ENCODE measurements around the gene PACSIN2.

DNA sequence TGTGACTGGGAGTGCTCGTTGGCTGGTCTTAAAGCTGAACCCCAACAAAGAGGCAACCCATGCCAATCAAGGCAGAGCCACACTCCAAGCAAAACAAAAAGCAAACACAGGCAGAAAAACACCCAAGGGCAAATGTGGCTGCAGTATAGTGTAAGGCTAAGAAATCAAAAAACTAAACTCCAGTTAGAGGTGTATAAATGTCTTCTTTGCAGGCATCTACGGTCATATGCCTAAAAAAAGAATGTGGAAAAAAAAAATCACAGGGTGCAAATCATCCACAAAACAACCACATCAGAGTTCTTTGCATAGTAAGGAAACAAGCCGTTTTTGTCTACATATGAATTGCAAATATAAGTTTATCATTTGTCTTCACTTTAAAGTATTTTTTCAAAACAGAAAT lies 185.6 kb downstream of the PACSIN2 start:
- TF ChIP-seq CTCF (IDR thresholded peaks at IDR 0.05) = no peak
- TF ChIP-seq, protein P1, sequence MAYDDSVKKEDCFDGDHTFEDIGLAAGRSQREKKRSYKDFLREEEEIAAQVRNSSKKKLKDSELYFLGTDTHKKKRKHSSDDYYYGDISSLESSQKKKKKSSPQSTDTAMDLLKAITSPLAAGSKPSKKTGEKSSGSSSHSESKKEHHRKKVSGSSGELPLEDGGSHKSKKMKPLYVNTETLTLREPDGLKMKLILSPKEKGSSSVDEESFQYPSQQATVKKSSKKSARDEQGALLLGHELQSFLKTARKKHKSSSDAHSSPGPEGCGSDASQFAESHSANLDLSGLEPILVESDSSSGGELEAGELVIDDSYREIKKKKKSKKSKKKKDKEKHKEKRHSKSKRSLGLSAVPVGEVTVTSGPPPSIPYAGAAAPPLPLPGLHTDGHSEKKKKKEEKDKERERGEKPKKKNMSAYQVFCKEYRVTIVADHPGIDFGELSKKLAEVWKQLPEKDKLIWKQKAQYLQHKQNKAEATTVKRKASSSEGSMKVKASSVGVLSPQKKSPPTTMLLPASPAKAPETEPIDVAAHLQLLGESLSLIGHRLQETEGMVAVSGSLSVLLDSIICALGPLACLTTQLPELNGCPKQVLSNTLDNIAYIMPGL (CRISPR knock-in tag; IDR thresholded peaks at IDR 0.05) = no peak
- TF ChIP-seq, protein P2, sequence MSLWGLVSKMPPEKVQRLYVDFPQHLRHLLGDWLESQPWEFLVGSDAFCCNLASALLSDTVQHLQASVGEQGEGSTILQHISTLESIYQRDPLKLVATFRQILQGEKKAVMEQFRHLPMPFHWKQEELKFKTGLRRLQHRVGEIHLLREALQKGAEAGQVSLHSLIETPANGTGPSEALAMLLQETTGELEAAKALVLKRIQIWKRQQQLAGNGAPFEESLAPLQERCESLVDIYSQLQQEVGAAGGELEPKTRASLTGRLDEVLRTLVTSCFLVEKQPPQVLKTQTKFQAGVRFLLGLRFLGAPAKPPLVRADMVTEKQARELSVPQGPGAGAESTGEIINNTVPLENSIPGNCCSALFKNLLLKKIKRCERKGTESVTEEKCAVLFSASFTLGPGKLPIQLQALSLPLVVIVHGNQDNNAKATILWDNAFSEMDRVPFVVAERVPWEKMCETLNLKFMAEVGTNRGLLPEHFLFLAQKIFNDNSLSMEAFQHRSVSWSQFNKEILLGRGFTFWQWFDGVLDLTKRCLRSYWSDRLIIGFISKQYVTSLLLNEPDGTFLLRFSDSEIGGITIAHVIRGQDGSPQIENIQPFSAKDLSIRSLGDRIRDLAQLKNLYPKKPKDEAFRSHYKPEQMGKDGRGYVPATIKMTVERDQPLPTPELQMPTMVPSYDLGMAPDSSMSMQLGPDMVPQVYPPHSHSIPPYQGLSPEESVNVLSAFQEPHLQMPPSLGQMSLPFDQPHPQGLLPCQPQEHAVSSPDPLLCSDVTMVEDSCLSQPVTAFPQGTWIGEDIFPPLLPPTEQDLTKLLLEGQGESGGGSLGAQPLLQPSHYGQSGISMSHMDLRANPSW (CRISPR knock-in tag; conservative IDR thresholded peaks at IDR 0.05; ENCODE audit: low read depth) = no peak
- no peak for TF ChIP-seq GABPB1 (CRISPR knock-in tag; IDR thresholded peaks at IDR 0.05)
- TF ChIP-seq MLX (CRISPR knock-in tag; IDR thresholded peaks at IDR 0.05) = no peak
